Thyroid gland (tissue), 4 donors: ENCODE data around the gene SIRPB1. TPM values are rescaled to one million over a fixed set of nuclear protein-coding genes. Genes with fewer than 3 reads are reported as not detected.

Experiments used
- DNase-seq, 2 donors: peaks; one replicate each; pipeline ENCODE4 v3.0.0-alpha.2; 2019
- H3K27ac ChIP-seq, 3 donors: fragments of 200-600 bp; sonication (generic); 1 replicate in 2 of 3; 2 replicates in 1 of 3; pipeline ENCODE4 v1.5.1; 2016 to 2019; ENCODE audit warnings: mild to moderate bottlenecking in 1 of 3, moderate library complexity in 1 of 3
- H3K27me3 ChIP-seq: fragments of 200-600 bp; sonication (generic); one replicate; pipeline ENCODE4 v1.5.1; 2019
- H3K36me3 ChIP-seq, 2 donors: fragments of 200-600 bp; sonication (generic); one replicate each; pipeline ENCODE4 v1.5.1; 2016 to 2019
- H3K4me1 ChIP-seq, 2 donors: fragments of 200-600 bp; sonication (generic); one replicate each; pipeline ENCODE4 v1.5.1; 2017 to 2019
- H3K4me3 ChIP-seq, 3 donors: fragments of 200-600 bp; sonication (generic); replicated peaks in 1 of 3; 1 replicate in 2 of 3; 2 replicates in 1 of 3; pipeline ENCODE4 v1.5.1; 2016; ENCODE audit warnings: mild to moderate bottlenecking in 1 of 3
- H3K9me3 ChIP-seq: fragments of 200-600 bp; sonication (generic); one replicate; pipeline ENCODE4 v1.5.1; 2017
- POLR2A ChIP-seq, 2 donors: fragments of 450-650 bp; IDR thresholded peaks; one replicate each; pipeline ENCODE4 v1.6.1; 2017; ENCODE audit warnings: antibody characterized with exemption in 2 of 2, mild to moderate bottlenecking in 2 of 2, moderate library complexity in 1 of 2
- WGBS, 2 donors: methylation state at CpG; one replicate each; pipeline ENCODE4 v1.1.5; 2017; 5-methylcytosine and 5-hydroxymethylcytosine counted together
- intact Hi-C: fragments of 100-400 bp; cut with DNase I; formaldehyde crosslinking; loops from one replicate; pipeline ENCODE4 v1.15.1; 2023
- total RNA-seq, 4 donors: library from RNA; depleted of rRNA; stranded (reverse); fragments of >200 nt; gene quantifications; one replicate each; pipeline ENCODE4 v1.2.3, GENCODE V29; 2016
- TF ChIP-seq, protein P1 (sequence below), 6 experiments: fragments of 200-600 bp in 3 of 6; fragments of 450-650 bp in 3 of 6; sonication (generic) in 3 of 6; IDR thresholded peaks; one replicate each; pipeline ENCODE4 v1.5.1; 2016 to 2019; ENCODE audit warnings: antibody characterized with exemption in 6 of 6, mild to moderate bottlenecking in 2 of 6, inconsistent platforms in 1 of 6, moderate library complexity in 1 of 6

Gene SIRPB1
- total RNA-seq, 4 donors from 2014 or later, result 0.54 to 5.8 (median 3.2) TPM; not detected in 1

DNA sequence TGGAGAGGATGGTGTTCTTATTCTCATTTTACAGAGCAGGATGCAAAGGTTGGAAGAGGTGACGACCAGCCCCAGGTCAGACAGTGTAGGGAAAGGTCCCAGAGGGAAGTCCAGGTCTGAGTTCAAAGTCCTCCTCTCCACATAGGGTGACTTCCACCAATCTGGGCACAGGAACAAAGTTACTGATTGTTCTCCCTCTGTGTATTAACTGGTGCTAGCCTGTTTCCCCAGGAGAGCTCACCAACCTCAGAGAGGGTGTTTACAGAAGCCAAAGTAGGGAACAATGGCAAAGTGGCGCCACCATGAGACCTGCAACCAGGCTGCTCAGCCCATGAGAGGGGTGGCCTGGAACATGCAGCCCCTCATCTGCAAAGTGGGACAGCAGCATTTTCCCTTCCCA is 16.8 kb upstream of the SIRPB1 start:
- Histone ChIP-seq H3K9me3 (no peaks in the 10 kb centered on the region), H3K4me3 (no peak overlapping the region), H3K27me3 (no peaks in the 10 kb centered on the region), H3K36me3 (no peaks in the 10 kb centered on the region), H3K27ac (no peak overlapping the region), H3K4me1 (no peaks in the 10 kb centered on the region)
- no peak for DNase-seq
- WGBS, 2 donors, result 71 to 78% methylated on average over 2 of the region's 2 CpGs
- intact Hi-C loops, result no loop called here
- no peak for TF ChIP-seq POLR2A (IDR thresholded peaks at IDR 0.05)
- TF ChIP-seq, protein P1, sequence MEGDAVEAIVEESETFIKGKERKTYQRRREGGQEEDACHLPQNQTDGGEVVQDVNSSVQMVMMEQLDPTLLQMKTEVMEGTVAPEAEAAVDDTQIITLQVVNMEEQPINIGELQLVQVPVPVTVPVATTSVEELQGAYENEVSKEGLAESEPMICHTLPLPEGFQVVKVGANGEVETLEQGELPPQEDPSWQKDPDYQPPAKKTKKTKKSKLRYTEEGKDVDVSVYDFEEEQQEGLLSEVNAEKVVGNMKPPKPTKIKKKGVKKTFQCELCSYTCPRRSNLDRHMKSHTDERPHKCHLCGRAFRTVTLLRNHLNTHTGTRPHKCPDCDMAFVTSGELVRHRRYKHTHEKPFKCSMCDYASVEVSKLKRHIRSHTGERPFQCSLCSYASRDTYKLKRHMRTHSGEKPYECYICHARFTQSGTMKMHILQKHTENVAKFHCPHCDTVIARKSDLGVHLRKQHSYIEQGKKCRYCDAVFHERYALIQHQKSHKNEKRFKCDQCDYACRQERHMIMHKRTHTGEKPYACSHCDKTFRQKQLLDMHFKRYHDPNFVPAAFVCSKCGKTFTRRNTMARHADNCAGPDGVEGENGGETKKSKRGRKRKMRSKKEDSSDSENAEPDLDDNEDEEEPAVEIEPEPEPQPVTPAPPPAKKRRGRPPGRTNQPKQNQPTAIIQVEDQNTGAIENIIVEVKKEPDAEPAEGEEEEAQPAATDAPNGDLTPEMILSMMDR (IDR thresholded peaks at IDR 0.05), result no peak

DNA sequence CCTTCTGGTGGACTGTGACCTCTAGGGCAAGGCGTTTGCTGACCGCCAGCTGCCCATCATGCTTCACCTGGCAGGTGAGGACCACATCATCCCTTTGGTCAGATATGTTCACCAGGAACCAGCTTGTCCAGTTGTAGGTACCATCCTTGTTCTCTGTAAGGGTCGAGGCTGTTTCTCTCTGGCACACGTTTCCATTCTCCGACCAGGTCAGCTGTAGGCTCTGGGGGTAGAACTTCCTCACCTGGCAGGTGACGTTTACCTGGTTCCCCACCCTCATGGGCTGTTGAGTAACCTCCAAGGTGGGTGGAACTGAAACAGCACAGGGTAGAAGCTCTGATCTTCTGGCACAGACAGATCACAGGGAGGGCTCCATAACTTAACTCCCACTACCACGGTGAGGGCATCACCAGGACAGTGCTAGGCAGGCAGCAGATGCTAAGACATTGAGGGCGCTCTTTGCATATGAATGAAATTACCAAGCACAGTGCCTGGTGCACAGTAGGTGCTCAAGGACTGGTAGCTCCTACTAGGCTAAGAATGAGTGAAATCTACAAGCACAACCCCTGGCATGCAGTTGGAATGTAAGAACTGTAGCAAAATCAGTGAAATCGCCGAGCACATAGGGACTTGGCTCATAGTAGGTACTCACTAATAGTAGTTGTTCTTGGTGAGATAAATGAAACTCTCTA is 15.6 kb upstream of the SIRPB1 start:
- TF ChIP-seq, protein P1 (IDR thresholded peaks at IDR 0.05), result no peak
- TF ChIP-seq POLR2A (IDR thresholded peaks at IDR 0.05), result no peak
- H3K36me3 ChIP-seq, result no peaks in the 10 kb centered on the region
- no peak overlapping the region for H3K27ac ChIP-seq
- WGBS, 2 donors, result 85 to 87% methylated on average over 10 of the region's 10 CpGs
- intact Hi-C loops, result no loop called here
- no peaks in the 10 kb centered on the region for H3K9me3 ChIP-seq
- H3K27me3 ChIP-seq, result no peaks in the 10 kb centered on the region
- DNase-seq, result no peak
- no peaks in the 10 kb centered on the region for H3K4me1 ChIP-seq
- no peak overlapping the region for H3K4me3 ChIP-seq

DNA sequence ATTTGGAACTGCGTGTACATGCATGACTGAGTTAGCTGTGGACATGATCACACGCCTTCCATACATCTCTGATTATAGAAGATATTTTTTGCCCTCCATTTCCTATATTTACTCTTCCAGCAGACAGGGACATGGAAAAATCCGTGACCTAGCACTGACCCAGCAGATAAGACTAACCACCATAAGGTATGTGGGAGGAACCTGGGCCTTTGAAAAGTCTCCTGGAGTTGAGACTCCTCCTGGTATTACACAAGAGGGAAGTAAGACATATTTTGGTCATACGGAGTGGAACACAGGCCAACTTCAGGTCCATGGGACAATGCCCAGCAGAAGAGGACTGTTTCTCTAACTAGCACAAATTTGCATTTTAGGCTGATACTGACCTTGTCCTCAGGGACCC is 13.7 kb upstream of the SIRPB1 start:
- H3K36me3 ChIP-seq, result no peaks in the 10 kb centered on the region
- no peak overlapping the region for H3K4me3 ChIP-seq
- H3K4me1 ChIP-seq, result no peaks in the 10 kb centered on the region
- H3K27me3 ChIP-seq, result no peaks in the 10 kb centered on the region
- H3K27ac ChIP-seq, result no peak overlapping the region
- intact Hi-C loops, result no loop called here
- DNase-seq, result no peak
- no peak for TF ChIP-seq POLR2A (IDR thresholded peaks at IDR 0.05)
- TF ChIP-seq, protein P1 (IDR thresholded peaks at IDR 0.05), result no peak
- WGBS, 2 donors, result 78 to 83% methylated on average over 4 of the region's 4 CpGs
- no peaks in the 10 kb centered on the region for H3K9me3 ChIP-seq

DNA sequence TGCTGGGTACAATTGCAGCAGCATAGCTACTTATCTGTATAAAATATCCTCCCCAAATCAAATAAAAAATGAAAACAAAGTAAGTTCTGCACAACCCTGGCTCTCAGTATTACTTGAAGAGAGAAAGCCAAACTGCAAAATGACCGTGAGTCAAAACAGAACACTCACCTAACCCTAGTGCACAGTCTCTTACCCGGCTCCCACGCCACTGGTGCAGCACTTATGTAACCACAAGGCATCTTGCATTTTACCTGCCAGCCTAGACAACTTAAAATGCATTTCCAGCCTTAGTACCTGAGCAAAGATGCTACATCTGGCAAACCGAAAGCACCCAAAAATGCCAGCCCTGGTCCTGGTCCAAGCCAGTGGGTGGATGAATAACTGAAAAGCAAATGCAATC is 12.4 kb upstream of the SIRPB1 start:
- H3K9me3 ChIP-seq, result no peaks in the 10 kb centered on the region
- intact Hi-C loops, result no loop called here
- DNase-seq, result no peak
- no peaks in the 10 kb centered on the region for H3K27me3 ChIP-seq
- H3K4me3 ChIP-seq, result no peak overlapping the region
- no peak for TF ChIP-seq POLR2A (IDR thresholded peaks at IDR 0.05)
- TF ChIP-seq, protein P1 (IDR thresholded peaks at IDR 0.05), result no peak
- 74 to 82% methylated on average over 4 of the region's 4 CpGs for WGBS, 2 donors
- H3K27ac ChIP-seq, result no peak overlapping the region
- no peaks in the 10 kb centered on the region for H3K4me1 ChIP-seq
- H3K36me3 ChIP-seq, result no peaks in the 10 kb centered on the region

DNA sequence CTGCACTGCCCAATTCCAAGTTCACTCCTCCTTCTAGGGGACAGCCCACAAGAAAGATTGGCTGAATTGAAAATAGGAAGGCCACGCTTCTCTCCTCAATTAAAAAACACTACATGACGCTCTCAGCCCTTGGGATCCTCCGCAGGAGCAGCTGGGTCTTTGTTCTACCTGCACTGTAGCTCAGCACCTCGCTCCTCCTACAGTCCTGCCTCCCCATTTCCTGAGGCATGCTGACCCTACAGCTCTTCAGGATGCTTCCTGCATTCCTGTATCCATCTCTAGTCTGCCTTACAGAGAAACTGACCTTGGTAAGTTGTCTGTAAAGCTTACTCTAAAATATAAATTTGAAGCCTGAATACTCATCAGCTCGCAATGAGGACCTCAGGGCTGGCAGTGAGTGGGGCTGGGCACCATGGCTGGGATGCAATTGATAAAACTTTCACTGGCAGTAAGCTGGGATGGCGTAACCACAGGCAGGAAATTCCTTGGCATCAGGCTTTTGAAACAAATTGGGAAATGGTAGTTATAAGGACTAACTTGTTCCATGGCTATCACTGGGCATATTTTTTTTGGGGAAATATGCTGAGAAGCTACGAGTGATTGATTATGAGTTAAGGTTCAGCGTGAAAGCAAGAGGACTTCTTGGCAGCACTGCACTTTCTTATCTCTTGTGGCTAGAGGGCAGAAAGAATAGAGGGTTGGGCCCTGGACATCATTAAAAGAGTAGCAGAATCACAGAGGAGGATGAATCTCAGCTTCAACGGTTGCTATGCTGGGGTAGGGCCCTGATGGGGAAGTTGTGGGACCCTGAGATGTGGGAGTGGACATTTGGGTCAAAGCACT is 11.7 kb upstream of the SIRPB1 start:
- Histone ChIP-seq H3K9me3 (no peaks in the 10 kb centered on the region), H3K4me1 (no peaks in the 10 kb centered on the region), H3K4me3 (no peak overlapping the region), H3K36me3 (no peaks in the 10 kb centered on the region), H3K27ac (no peak overlapping the region), H3K27me3 (no peaks in the 10 kb centered on the region)
- intact Hi-C loops, result no loop called here
- WGBS, 2 donors, result 67 to 68% methylated on average over 9 of the region's 9 CpGs
- TF ChIP-seq POLR2A (IDR thresholded peaks at IDR 0.05), result no peak
- TF ChIP-seq, protein P1 (IDR thresholded peaks at IDR 0.05), result no peak
- no peak for DNase-seq
